ENCODE measurements around the gene ELMOD3. TPM values are rescaled to one million over a fixed set of nuclear protein-coding genes. Genes with fewer than 3 reads are reported as not detected.
A peak's percentile ranks its signal among the peaks of the same experiment; 100 is the strongest.
"Not testable (repeated sequence)": the region's sequence is repeated elsewhere in the genome, so short reads cannot be mapped to it uniquely, and the experiment has no call there.

ELMOD3 gene
- polyA plus RNA-seq, 1 donor from 2014 or later = 39.7 TPM

DNA sequence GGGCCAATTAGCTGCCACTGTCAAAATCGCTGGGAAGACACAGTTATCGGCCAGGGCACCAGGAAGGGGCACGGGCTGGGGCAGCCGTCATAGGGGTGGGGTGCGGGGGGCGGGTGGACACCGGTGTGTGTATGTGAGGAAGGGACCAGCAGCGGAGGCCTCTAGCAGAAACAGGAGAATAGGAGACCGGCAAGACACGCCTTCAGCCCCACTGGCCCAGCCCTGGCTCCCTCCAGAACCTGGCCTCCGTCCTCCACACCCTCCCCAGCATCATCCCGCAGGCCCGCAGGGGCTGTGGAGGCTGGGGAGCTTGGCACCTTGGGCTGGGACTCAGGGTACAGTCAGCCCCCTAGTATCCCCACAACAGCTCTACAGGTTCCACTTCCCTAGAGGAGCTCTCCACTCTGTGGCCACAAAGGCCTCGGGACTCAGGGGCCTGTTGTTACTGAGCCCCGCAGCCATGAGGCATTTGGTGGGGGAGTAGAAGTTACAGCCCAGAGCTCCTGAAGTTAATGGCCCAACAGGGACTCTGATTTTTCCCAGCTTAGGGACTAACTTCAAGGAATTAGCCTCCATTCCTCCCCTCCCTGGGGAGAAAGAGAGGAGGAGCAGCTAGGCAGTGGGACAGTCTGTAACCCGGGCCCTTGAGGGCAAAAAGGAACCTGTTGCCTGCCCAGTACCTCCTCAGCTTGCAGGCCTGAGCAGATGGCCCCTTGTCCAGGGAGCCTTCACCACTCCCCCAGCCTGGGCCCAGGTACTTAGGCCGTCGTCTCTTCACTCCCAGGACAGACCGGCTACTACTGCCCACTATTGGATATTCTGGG, 83.8 kb downstream of the ELMOD3 start:
- TF ChIP-seq MXI1 (conservative IDR thresholded peaks at IDR 0.05; ENCODE audit: poor library complexity, severe bottlenecking) (no peak), EZH2 (IDR thresholded peaks at IDR 0.05; ENCODE audit: borderline replicate concordance, insufficient read depth, low read length, poor library complexity, severe bottlenecking) (no peak), CTCF (IDR thresholded peaks at IDR 0.05; ENCODE audit: poor library complexity, severe bottlenecking) (no peak), TAF1 (IDR thresholded peaks at IDR 0.05; ENCODE audit: low read depth) (no peak), REST (IDR thresholded peaks at IDR 0.05; ENCODE audit: borderline replicate concordance) (no peak), POLR2AphosphoS5 (IDR thresholded peaks at IDR 0.05) (no peak), EP300 (conservative IDR thresholded peaks at IDR 0.05; ENCODE audit: poor library complexity, severe bottlenecking) (no peak), SMC3 (conservative IDR thresholded peaks at IDR 0.05; ENCODE audit: poor library complexity) (no peak), RAD21 (conservative IDR thresholded peaks at IDR 0.05) (no peak)
- H3F3A ChIP-seq (ENCODE audit: insufficient read depth, low read length, poor library complexity, severe bottlenecking) = no peaks in the 10 kb centered on the region
- H3K9ac ChIP-seq (ENCODE audit: low read length) = peak overlapping the region; percentile 51
- no peaks in the 10 kb centered on the region for H3K27me3 ChIP-seq (ENCODE audit: insufficient read depth, low read depth, low read length)
- no peaks in the 10 kb centered on the region for H3K9me3 ChIP-seq (ENCODE audit: low read length)
- no peaks in the 10 kb centered on the region for H3K79me2 ChIP-seq (replicated peaks; ENCODE audit: insufficient read depth, low read length)
- H3K4me2 ChIP-seq (ENCODE audit: low read length) = no peak overlapping the region
- H3K9me2 ChIP-seq (ENCODE audit: insufficient read depth, low read length) = no peaks in the 10 kb centered on the region
- no peak overlapping the region for H3K27ac ChIP-seq (ENCODE audit: low read length)
- peak overlapping the region; percentile 21 for H2AFZ ChIP-seq (ENCODE audit: low read depth, low read length)
- H4K20me1 ChIP-seq (ENCODE audit: insufficient read depth) = no peaks in the 10 kb centered on the region
- peak overlapping the region; percentile 31 for H3K4me3 ChIP-seq (ENCODE audit: low read length)
- no peaks in the 10 kb centered on the region for H3K36me3 ChIP-seq (ENCODE audit: insufficient read depth, low read length)

DNA sequence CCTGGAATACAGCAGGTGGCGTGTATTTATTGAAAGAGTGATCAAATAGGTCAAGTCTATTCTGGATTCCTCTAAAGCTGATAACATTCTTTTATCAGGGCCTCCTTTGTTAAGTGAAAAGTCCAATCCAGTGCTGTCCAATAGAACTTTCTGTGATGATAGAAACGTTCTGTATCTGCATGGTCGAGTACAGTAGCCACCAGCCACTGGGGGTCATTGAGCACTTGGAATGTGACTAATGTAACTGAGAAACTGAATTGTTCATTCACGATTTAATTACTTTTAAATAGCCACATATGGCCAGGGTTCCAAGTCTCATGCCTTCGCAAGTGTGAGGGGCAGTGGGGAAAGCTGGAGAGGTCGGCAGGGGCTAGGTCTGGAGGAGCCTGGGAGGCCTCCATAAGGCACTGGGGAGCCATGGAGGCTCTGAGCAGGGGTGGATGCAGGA, 84.5 kb downstream of the ELMOD3 start:
- no peak overlapping the region for H2AFZ ChIP-seq (ENCODE audit: low read depth, low read length)
- no peak overlapping the region for H3K27ac ChIP-seq (ENCODE audit: low read length)
- no peak overlapping the region for H3K4me2 ChIP-seq (ENCODE audit: low read length)
- H3F3A ChIP-seq (ENCODE audit: insufficient read depth, low read length, poor library complexity, severe bottlenecking) = no peaks in the 10 kb centered on the region
- H3K36me3 ChIP-seq (ENCODE audit: insufficient read depth, low read length) = no peaks in the 10 kb centered on the region
- TF ChIP-seq TAF1 (IDR thresholded peaks at IDR 0.05; ENCODE audit: low read depth) (no peak), CTCF (IDR thresholded peaks at IDR 0.05; ENCODE audit: poor library complexity, severe bottlenecking) (no peak)
- H3K9ac ChIP-seq (ENCODE audit: low read length) = no peak overlapping the region
- no peaks in the 10 kb centered on the region for H3K9me2 ChIP-seq (ENCODE audit: insufficient read depth, low read length)
- H4K20me1 ChIP-seq (ENCODE audit: insufficient read depth) = no peaks in the 10 kb centered on the region
- no peak overlapping the region for H3K4me3 ChIP-seq (ENCODE audit: low read length)
- no peaks in the 10 kb centered on the region for H3K9me3 ChIP-seq (ENCODE audit: low read length)
- H3K27me3 ChIP-seq (ENCODE audit: insufficient read depth, low read depth, low read length) = no peaks in the 10 kb centered on the region
- H3K79me2 ChIP-seq (replicated peaks; ENCODE audit: insufficient read depth, low read length) = no peaks in the 10 kb centered on the region

- H3K27ac ChIP-seq (ENCODE audit: low read length); H3F3A ChIP-seq (ENCODE audit: insufficient read depth, low read length, poor library complexity, severe bottlenecking); H3K9me2 ChIP-seq (ENCODE audit: insufficient read depth, low read length); H3K4me3 ChIP-seq (ENCODE audit: low read length); H3K27me3 ChIP-seq (ENCODE audit: insufficient read depth, low read depth, low read length); H3K4me2 ChIP-seq (ENCODE audit: low read length); H2AFZ ChIP-seq (ENCODE audit: low read depth, low read length); H3K9me3 ChIP-seq (ENCODE audit: low read length); H3K9ac ChIP-seq (ENCODE audit: low read length); H3K36me3 ChIP-seq (ENCODE audit: insufficient read depth, low read length); H4K20me1 ChIP-seq (ENCODE audit: insufficient read depth); H3K79me2 ChIP-seq (replicated peaks; ENCODE audit: insufficient read depth, low read length): not testable (repeated sequence)
Observed at GRCh38 chr2:85439569-85439968, 85.0 kb downstream of the ELMOD3 start.

Data from neural cell (in vitro differentiated cells).